Body of pancreas (tissue), 4 donors: ENCODE results near the gene RGS8. TPM values are rescaled to one million over a fixed set of nuclear protein-coding genes. Genes with fewer than 3 reads are reported as not detected.

Experiments used
- ATAC-seq: fragments of 150-250 bp; one replicate; pipeline ENCODE4 v1.9.1; 2016
- DNase-seq, 4 donors: peaks; one replicate each; pipeline ENCODE4 v3.0.0-alpha.2; 2019
- H3K27ac ChIP-seq, 4 donors: fragments of 200-600 bp; sonication (generic); 1 replicate in 3 of 4; 2 replicates in 1 of 4; pipeline versions ENCODE4 v1.5.1 to v1.6.1; 2016 to 2019; ENCODE audit warnings: mild to moderate bottlenecking in 1 of 4, mixed read lengths in 1 of 4, moderate library complexity in 1 of 4
- H3K27me3 ChIP-seq, 2 donors: fragments of 200-600 bp; sonication (generic); one replicate each; pipeline ENCODE4 v1.6.0; 2016; ENCODE audit warnings: mild to moderate bottlenecking in 1 of 2
- H3K36me3 ChIP-seq, 2 donors: fragments of 200-600 bp; sonication (generic); replicated peaks in 1 of 2; 2 replicates each; pipeline ENCODE4 v1.5.1; 2016; ENCODE audit warnings: low read depth in 2 of 2; ENCODE audit not compliant: insufficient read depth in 1 of 2
- H3K4me1 ChIP-seq: fragments of 200-600 bp; sonication (generic); one replicate; pipeline ENCODE4 v1.6.0; 2016
- H3K4me3 ChIP-seq, 2 donors: fragments of 200-600 bp; sonication (generic); 1 replicate in 1 of 2; 2 replicates in 1 of 2; pipeline ENCODE4 v1.5.1; 2016 to 2019
- H3K9me3 ChIP-seq, 3 donors: fragments of 200-600 bp; sonication (generic); 1 replicate in 2 of 3; 2 replicates in 1 of 3; pipeline ENCODE4 v1.5.1; 2016
- POLR2A ChIP-seq, 3 donors: fragments of 450-650 bp; IDR thresholded peaks; one replicate each; pipeline ENCODE4 v1.6.1; 2016; ENCODE audit warnings: antibody characterized with exemption in 3 of 3, mild to moderate bottlenecking in 2 of 3
- WGBS, 2 donors: methylation state at CpG; one replicate each; pipeline ENCODE4 v1.1.5; 2017; 5-methylcytosine and 5-hydroxymethylcytosine counted together
- intact Hi-C: fragments of 100-400 bp; cut with DNase I; formaldehyde crosslinking; loops from one replicate; pipeline ENCODE4 v1.15.1; 2023
- total RNA-seq, 2 donors: library from RNA; depleted of rRNA; stranded (reverse); fragments of >200 nt; gene quantifications; one replicate each; pipeline ENCODE4 v1.1.0, GENCODE V29; 2016
- TF ChIP-seq, protein P1 (sequence below), 7 experiments: fragments of 450-650 bp in 4 of 7; fragments of 200-600 bp in 3 of 7; sonication (generic) in 3 of 7; IDR thresholded peaks; one replicate each; pipeline ENCODE4 v1.5.1; 2016 to 2019; ENCODE audit warnings: antibody characterized with exemption in 7 of 7

The RGS8 gene, protein sequence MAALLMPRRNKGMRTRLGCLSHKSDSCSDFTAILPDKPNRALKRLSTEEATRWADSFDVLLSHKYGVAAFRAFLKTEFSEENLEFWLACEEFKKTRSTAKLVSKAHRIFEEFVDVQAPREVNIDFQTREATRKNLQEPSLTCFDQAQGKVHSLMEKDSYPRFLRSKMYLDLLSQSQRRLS
- total RNA-seq = not detected

DNA sequence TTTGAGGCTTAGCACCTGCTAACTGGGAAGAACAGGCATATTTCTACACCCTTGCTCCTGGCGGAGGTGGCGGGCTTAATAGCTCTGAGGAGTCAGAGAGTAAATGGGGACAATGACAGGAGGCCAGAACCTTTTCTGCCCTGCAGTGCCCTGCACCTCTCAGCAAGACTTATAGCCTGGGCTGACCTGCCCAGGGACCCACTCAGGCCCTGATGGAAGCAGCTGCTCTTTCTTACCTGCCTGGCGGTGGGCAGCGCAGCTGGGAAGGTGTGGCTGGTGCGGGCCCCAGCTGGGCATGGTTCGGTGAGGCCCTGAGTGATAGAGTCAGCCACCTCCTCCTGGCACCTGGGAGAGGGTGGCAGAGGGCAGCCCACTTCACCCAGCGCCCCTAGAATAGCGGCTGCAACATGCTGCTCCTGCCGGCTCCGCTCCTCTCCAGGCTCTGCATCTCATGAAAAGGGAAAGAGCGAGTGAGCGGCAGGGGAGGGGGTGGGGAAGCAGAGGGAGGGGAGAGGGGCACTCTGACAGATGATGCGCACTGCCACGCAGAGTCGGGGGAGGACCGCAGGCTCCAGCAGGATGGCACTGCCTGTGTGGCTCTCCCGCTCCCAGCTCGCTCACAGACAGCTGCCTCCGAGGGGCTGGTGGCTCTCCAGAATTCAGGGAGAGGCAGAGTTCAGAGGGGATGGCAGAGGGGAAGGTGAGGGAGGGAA lies at the start of gene RGS8:
Gene RGS8 (minus strand): TSS at position 472 of the 713 bp plus-strand sequence. CDS start 14,938 bp downstream, outside the sequence.
- WGBS, 2 donors = 68 to 80% methylated on average over 16 to 19 of the region's 19 CpGs
- no peak for TF ChIP-seq POLR2A (IDR thresholded peaks at IDR 0.05)
- TF ChIP-seq, protein P1, sequence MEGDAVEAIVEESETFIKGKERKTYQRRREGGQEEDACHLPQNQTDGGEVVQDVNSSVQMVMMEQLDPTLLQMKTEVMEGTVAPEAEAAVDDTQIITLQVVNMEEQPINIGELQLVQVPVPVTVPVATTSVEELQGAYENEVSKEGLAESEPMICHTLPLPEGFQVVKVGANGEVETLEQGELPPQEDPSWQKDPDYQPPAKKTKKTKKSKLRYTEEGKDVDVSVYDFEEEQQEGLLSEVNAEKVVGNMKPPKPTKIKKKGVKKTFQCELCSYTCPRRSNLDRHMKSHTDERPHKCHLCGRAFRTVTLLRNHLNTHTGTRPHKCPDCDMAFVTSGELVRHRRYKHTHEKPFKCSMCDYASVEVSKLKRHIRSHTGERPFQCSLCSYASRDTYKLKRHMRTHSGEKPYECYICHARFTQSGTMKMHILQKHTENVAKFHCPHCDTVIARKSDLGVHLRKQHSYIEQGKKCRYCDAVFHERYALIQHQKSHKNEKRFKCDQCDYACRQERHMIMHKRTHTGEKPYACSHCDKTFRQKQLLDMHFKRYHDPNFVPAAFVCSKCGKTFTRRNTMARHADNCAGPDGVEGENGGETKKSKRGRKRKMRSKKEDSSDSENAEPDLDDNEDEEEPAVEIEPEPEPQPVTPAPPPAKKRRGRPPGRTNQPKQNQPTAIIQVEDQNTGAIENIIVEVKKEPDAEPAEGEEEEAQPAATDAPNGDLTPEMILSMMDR (IDR thresholded peaks at IDR 0.05) = no peak
- intact Hi-C loops = no loop called here
- Histone ChIP-seq H3K4me3 (no peak within 1 kb of the TSS), H3K27ac (no peak within 1 kb of the TSS), H3K9me3 (no peaks in the 10 kb centered on the region), H3K27me3 (no peaks in the 10 kb centered on the region), H3K4me1 (peaks cover 7% of the 10 kb centered on the region), H3K36me3 (no peaks in the 10 kb centered on the region)
- ATAC-seq = no peak
- DNase-seq = no peak

DNA sequence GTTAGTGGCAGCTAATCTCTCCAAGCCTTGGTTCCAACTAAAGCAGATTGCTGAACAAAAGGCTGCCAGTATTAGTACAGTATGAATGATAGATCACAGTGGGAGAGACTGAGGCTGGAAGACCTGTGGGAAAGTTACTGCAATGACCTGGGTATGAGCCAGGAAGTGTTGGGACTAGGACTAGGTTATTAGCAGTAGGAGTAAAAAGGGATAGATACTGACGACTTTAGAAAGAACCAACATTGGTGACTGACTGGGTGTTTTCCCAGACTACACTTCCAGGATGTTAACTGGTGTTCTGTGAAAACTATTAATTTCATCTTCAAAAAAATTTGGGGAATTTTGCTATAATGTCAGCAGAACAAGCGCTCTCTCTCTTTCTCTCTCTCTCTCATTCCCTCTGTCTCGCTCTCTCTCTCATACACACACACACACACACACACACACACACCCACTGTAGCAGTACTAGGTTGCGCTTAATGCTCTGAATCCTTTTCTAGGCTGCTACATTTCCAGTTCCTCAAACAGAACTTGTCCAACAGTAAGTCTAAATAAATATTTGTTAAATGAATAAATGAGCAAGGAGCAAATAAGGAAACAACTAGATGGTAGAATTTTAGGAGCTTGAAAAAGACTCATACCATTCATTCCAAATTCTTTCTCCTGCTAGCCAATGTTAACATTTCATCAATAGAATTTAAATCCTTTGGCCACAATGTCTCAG lies 47.6 kb upstream of the RGS8 start:
- ATAC-seq (no peak), DNase-seq (no peak)
- no peaks in the 10 kb centered on the region for H3K9me3 ChIP-seq
- H3K27ac ChIP-seq = no peak overlapping the region
- H3K4me1 ChIP-seq = no peaks in the 10 kb centered on the region
- H3K4me3 ChIP-seq = no peak overlapping the region
- TF ChIP-seq POLR2A (IDR thresholded peaks at IDR 0.05) = no peak
- TF ChIP-seq, protein P1 (IDR thresholded peaks at IDR 0.05) = no peak
- H3K27me3 ChIP-seq = no peaks in the 10 kb centered on the region
- no peaks in the 10 kb centered on the region for H3K36me3 ChIP-seq
- intact Hi-C loops = no loop called here
- 64 to 68% methylated on average over 4 of the region's 4 CpGs for WGBS, 2 donors

DNA sequence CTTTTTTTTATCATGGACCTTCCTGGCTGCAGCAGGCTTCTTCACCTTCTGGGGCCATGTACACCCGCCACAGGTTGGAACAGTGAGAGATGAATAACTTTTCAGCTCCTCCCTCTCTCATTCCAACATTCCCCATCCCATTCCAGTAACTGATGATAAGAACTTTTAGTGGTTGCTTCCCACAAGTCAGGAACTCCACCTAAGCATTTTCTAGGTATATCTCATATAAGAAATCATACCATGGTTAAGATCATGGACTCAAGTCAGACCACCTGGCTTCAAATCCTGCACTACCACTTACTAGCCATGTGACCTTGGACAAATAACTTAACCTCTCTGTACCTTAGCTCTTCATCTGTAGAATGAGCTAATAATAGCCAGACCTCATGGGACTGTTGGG lies 42.5 kb upstream of the RGS8 start:
- no peaks in the 10 kb centered on the region for H3K4me1 ChIP-seq
- WGBS, 2 donors = 86 to 89% methylated on average over 1 of the region's 1 CpG
- no peak for DNase-seq
- ATAC-seq = no peak
- no peak overlapping the region for H3K4me3 ChIP-seq
- TF ChIP-seq, protein P1 (IDR thresholded peaks at IDR 0.05) = no peak
- TF ChIP-seq POLR2A (IDR thresholded peaks at IDR 0.05) = no peak
- intact Hi-C loops = no loop called here
- no peaks in the 10 kb centered on the region for H3K27me3 ChIP-seq
- no peaks in the 10 kb centered on the region for H3K9me3 ChIP-seq
- H3K36me3 ChIP-seq = no peaks in the 10 kb centered on the region
- H3K27ac ChIP-seq = no peak overlapping the region

DNA sequence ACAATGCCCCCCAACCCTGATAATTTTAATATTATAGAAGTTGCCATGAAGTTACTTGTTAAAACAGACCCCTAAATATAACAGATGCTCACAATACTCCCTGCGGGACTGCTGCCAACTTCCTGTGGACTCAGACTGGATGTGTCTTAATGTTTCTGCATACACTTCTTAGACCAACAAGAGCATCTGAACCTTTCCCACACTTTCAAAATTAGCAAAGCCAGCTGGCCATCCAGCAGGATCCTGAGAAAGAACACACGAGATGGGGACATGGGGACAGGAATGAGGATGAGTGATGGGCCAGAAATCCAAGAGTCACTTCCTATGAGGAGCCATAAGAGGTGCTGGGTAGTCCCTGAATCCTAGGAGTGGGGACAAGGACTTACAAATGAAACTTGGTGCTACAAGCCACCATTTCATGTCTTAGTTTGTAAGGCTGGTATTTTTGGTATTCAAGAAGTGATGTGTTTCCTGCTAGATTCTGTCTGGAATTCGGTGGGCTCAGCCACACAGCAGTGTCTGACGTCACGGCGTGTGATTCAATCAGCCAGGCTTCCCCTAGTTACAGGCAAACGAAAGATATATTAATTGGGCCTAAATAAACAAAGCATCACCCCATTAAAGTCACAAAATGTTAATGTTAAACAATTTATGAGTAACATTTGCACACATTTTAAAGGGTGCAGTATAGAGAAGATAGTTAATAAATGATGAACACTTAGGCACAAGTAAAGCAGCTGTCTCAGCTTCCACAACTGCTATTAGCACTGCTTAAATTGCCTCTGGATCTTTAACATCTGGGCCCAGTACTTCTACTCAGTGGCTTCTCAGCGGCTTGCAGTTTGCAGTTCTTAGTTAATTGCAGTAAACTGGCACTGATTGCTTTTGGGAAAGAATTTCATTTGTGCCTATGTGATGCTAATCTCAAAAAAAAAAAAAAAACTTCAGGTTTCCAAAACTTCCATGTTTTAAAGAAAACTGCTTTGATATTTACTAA lies 41.2 kb upstream of the RGS8 start:
- ATAC-seq (no peak), DNase-seq (peak in 2 of 4 donors; percentile 9 to 14)
- Histone ChIP-seq H3K27me3 (no peaks in the 10 kb centered on the region), H3K9me3 (no peaks in the 10 kb centered on the region), H3K4me3 (no peak overlapping the region), H3K36me3 (no peaks in the 10 kb centered on the region), H3K27ac (no peak overlapping the region), H3K4me1 (no peaks in the 10 kb centered on the region)
- TF ChIP-seq, protein P1 (IDR thresholded peaks at IDR 0.05) = no peak
- no peak for TF ChIP-seq POLR2A (IDR thresholded peaks at IDR 0.05)
- WGBS, 2 donors = 66 to 67% methylated on average over 8 of the region's 8 CpGs
- intact Hi-C loops = no loop called here
